ENCODE measurements around the gene TRMT2A.
"Not testable (repeated sequence)": the region's sequence is repeated elsewhere in the genome, so short reads cannot be mapped to it uniquely, and the experiment has no call there.

The TRMT2A gene

GRCh38 chr22:20116951-20117632 lies at the start of gene TRMT2A:
TSS of gene TRMT2A (minus strand) at chr22:20117226. CDS start at chr22:20116906, 320 bp downstream.
- peak within 1 kb of the TSS; percentile 95 for H3K4me3 ChIP-seq (replicated peaks; ENCODE audit: low read depth, low read length)
- DNase-seq (ENCODE audit: low read depth): peak; percentile 99
- no peak for TF ChIP-seq CTCF (IDR thresholded peaks at IDR 0.05; ENCODE audit: low read length, missing control alignments)

GRCh38 chr22:20166703-20167102 lies 49.7 kb upstream of the TRMT2A start:
- no peak overlapping the region for H3K4me3 ChIP-seq (replicated peaks; ENCODE audit: low read depth, low read length)
- DNase-seq (ENCODE audit: low read depth): no peak
- no peak for TF ChIP-seq CTCF (IDR thresholded peaks at IDR 0.05; ENCODE audit: low read length, missing control alignments)

- no peak for TF ChIP-seq CTCF (IDR thresholded peaks at IDR 0.05; ENCODE audit: low read length, missing control alignments)
- H3K4me3 ChIP-seq (replicated peaks; ENCODE audit: low read depth, low read length): no peak overlapping the region
- DNase-seq (ENCODE audit: low read depth): no peak
Measured at GRCh38 chr22:20165913-20166312, 48.9 kb upstream of the TRMT2A start.

GRCh38 chr22:20165421-20165820 lies 48.4 kb upstream of the TRMT2A start:
- H3K4me3 ChIP-seq (replicated peaks; ENCODE audit: low read depth, low read length): no peak overlapping the region
- DNase-seq (ENCODE audit: low read depth): no peak
- TF ChIP-seq CTCF (IDR thresholded peaks at IDR 0.05; ENCODE audit: low read length, missing control alignments): no peak

GRCh38 chr22:20164863-20165262 lies 47.8 kb upstream of the TRMT2A start:
- no peak for TF ChIP-seq CTCF (IDR thresholded peaks at IDR 0.05; ENCODE audit: low read length, missing control alignments)
- no peak overlapping the region for H3K4me3 ChIP-seq (replicated peaks; ENCODE audit: low read depth, low read length)
- DNase-seq (ENCODE audit: low read depth): no peak

GRCh38 chr22:20160041-20160440 lies 43.0 kb upstream of the TRMT2A start:
- TF ChIP-seq CTCF (IDR thresholded peaks at IDR 0.05; ENCODE audit: low read length, missing control alignments): no peak
- no peak overlapping the region for H3K4me3 ChIP-seq (replicated peaks; ENCODE audit: low read depth, low read length)
- DNase-seq (ENCODE audit: low read depth): no peak

GRCh38 chr22:20159531-20159930 lies 42.5 kb upstream of the TRMT2A start:
- not testable (repeated sequence) for DNase-seq (ENCODE audit: low read depth); H3K4me3 ChIP-seq (replicated peaks; ENCODE audit: low read depth, low read length)
